Adrenal gland (tissue), 5 donors: ENCODE data around the gene APOO.

Source experiments
- CTCF ChIP-seq, 6 experiments: fragments of 450-650 bp in 4 of 6; fragments of 200-600 bp in 2 of 6; sonication (generic) in 1 of 6; IDR thresholded peaks; 1 replicate in 5 of 6; 2 replicates in 1 of 6; pipeline versions ENCODE4 v1.5.1 to v1.8.0; 2016 to 2021; ENCODE audit warnings: antibody characterized with exemption in 6 of 6, mild to moderate bottlenecking in 2 of 6, moderate library complexity in 1 of 6
- POLR2A ChIP-seq, 2 donors: fragments of 450-650 bp; IDR thresholded peaks; one replicate each; pipeline ENCODE4 v1.6.1; 2017; ENCODE audit warnings: antibody characterized with exemption in 2 of 2, mild to moderate bottlenecking in 2 of 2, moderate library complexity in 1 of 2
- donor health status: DM: no; HTN: no; CAD: no.

- TF ChIP-seq CTCF (IDR thresholded peaks at IDR 0.05) (no peak), POLR2A (IDR thresholded peaks at IDR 0.05) (no peak)
Observed at GRCh38 chrX:23802431-23802830, 105.3 kb downstream of the APOO start.
